ENCODE measurements around the gene PSMC1. TPM values are rescaled to one million over a fixed set of nuclear protein-coding genes. Genes with fewer than 3 reads are reported as not detected.

The PSMC1 gene
- total and polyA plus RNA-seq, 2 donors (not counting 1 experiment from before 2014, with no cell fraction given): 21.4 to 51.6 TPM

DNA sequence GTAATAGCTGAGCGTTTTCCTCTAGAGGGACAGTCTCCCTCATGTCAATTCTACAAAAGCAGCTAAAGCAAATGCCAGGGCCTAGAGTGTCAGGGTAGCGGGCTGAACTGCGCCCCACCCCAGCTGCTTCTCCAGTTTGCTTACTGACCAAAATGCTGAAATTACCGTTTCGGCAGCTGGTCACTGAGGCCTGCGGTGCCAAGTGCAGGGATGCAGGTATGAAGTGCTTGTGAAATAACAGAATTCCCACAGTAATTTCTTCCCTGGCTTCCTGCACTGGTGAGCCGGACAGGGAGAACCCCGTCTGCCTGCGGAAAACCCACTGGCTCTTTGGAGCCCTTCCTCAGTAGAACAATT lies 19.1 kb downstream of the PSMC1 start:
- Histone ChIP-seq H3K27me3 (replicated peaks in 1 of 4; ENCODE audit: control extremely low read depth in 1 of 4, control insufficient read depth in 3 of 4, insufficient read depth in 4 of 4, low read length in 3 of 4) (no peaks in the 10 kb centered on the region), H3K9me3 (ENCODE audit: control extremely low read depth in 1 of 3, control insufficient read depth in 2 of 3, insufficient read depth in 1 of 3, low read length in 2 of 3) (no peaks in the 10 kb centered on the region), H3K9ac (ENCODE audit: low read length) (no peak overlapping the region), H4K20me1 (ENCODE audit: control insufficient read depth, insufficient read depth, low read length, poor library complexity, severe bottlenecking) (no peaks in the 10 kb centered on the region), H3K4me1 (ENCODE audit: control insufficient read depth in 2 of 2, insufficient read depth in 2 of 2, low read length in 2 of 2) (no peaks in the 10 kb centered on the region), H2AFZ (ENCODE audit: insufficient read depth, low read depth, low read length, poor library complexity, severe bottlenecking) (no peak overlapping the region), H3K79me2 (ENCODE audit: control insufficient read depth, insufficient read depth, low read length) (no peaks in the 10 kb centered on the region), H3K36me3 (replicated peaks in 1 of 2; ENCODE audit: control extremely low read depth in 1 of 2, control insufficient read depth in 1 of 2, extremely low read depth in 1 of 2, insufficient read depth in 2 of 2, low read length in 1 of 2) (peaks cover 0 to 38% of the 10 kb centered on the region in 2 experiments), H3K4me3 (ENCODE audit: control extremely low read depth in 1 of 5, extremely low read depth in 1 of 5, insufficient read depth in 1 of 5, low read depth in 2 of 5, low read length in 4 of 5) (no peak overlapping the region), H3K4me2 (replicated peaks; ENCODE audit: low read depth, low read length, poor library complexity, severe bottlenecking) (no peak overlapping the region), H3K27ac (ENCODE audit: low read length in 2 of 2) (no peak overlapping the region)
- POLR2A ChIA-PET: no interaction called here
- WGBS (ENCODE audit: insufficient coverage): 97% methylated on average over 7 of the region's 9 CpGs
- H3K27me3 Mint-ChIP-seq: no peaks in the 10 kb centered on the region
- no peak for DNase-seq
- H3K4me3 Mint-ChIP-seq: no peak overlapping the region
- no peak overlapping the region for H3K27ac Mint-ChIP-seq
- TF ChIP-seq EZH2 (IDR thresholded peaks at IDR 0.05; ENCODE audit: borderline replicate concordance, insufficient read depth, low read depth, low read length, poor library complexity, severe bottlenecking): no peak
- TF ChIP-seq, protein P1, sequence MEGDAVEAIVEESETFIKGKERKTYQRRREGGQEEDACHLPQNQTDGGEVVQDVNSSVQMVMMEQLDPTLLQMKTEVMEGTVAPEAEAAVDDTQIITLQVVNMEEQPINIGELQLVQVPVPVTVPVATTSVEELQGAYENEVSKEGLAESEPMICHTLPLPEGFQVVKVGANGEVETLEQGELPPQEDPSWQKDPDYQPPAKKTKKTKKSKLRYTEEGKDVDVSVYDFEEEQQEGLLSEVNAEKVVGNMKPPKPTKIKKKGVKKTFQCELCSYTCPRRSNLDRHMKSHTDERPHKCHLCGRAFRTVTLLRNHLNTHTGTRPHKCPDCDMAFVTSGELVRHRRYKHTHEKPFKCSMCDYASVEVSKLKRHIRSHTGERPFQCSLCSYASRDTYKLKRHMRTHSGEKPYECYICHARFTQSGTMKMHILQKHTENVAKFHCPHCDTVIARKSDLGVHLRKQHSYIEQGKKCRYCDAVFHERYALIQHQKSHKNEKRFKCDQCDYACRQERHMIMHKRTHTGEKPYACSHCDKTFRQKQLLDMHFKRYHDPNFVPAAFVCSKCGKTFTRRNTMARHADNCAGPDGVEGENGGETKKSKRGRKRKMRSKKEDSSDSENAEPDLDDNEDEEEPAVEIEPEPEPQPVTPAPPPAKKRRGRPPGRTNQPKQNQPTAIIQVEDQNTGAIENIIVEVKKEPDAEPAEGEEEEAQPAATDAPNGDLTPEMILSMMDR (IDR thresholded peaks at IDR 0.05): no peak
- no peaks in the 10 kb centered on the region for H3K9me3 Mint-ChIP-seq (ENCODE audit: insufficient read depth)
- CTCF ChIA-PET: no interaction called here
- no peak for ATAC-seq (ENCODE audit: low read depth)
- intact Hi-C loops (cut with micrococcal nuclease): no loop called here
- no peaks in the 10 kb centered on the region for H3K4me1 Mint-ChIP-seq

DNA sequence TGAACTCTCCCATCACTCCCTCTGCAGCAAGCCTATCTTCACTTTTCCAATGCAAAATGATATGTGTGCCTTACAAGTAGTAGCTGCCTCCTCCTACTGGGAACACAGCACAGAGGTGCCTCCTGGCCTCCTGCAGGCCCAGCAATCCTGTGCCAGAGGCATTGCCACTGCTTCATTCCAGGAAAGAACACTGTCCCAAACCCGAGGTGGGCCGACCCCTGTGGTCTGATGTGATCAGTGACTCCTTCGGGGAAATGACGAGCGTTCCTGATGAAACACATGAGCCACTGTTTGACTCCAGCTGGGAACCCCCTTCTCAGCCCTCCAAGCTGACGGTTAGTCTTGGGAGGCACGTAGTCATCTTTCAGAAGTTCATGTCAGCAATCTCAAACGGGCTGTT lies 19.5 kb downstream of the PSMC1 start:
- Histone ChIP-seq H3K36me3 (replicated peaks in 1 of 2; ENCODE audit: control extremely low read depth in 1 of 2, control insufficient read depth in 1 of 2, extremely low read depth in 1 of 2, insufficient read depth in 2 of 2, low read length in 1 of 2) (peaks cover 0 to 38% of the 10 kb centered on the region in 2 experiments), H3K4me2 (replicated peaks; ENCODE audit: low read depth, low read length, poor library complexity, severe bottlenecking) (no peak overlapping the region), H3K9ac (ENCODE audit: low read length) (no peak overlapping the region), H4K20me1 (ENCODE audit: control insufficient read depth, insufficient read depth, low read length, poor library complexity, severe bottlenecking) (no peaks in the 10 kb centered on the region), H3K79me2 (ENCODE audit: control insufficient read depth, insufficient read depth, low read length) (no peaks in the 10 kb centered on the region), H3K27me3 (replicated peaks in 1 of 4; ENCODE audit: control extremely low read depth in 1 of 4, control insufficient read depth in 3 of 4, insufficient read depth in 4 of 4, low read length in 3 of 4) (no peaks in the 10 kb centered on the region), H2AFZ (ENCODE audit: insufficient read depth, low read depth, low read length, poor library complexity, severe bottlenecking) (no peak overlapping the region), H3K9me3 (ENCODE audit: control extremely low read depth in 1 of 3, control insufficient read depth in 2 of 3, insufficient read depth in 1 of 3, low read length in 2 of 3) (no peaks in the 10 kb centered on the region), H3K4me1 (ENCODE audit: control insufficient read depth in 2 of 2, insufficient read depth in 2 of 2, low read length in 2 of 2) (no peaks in the 10 kb centered on the region), H3K27ac (ENCODE audit: low read length in 2 of 2) (no peak overlapping the region), H3K4me3 (ENCODE audit: control extremely low read depth in 1 of 5, extremely low read depth in 1 of 5, insufficient read depth in 1 of 5, low read depth in 2 of 5, low read length in 4 of 5) (no peak overlapping the region)
- TF ChIP-seq, protein P1 (IDR thresholded peaks at IDR 0.05): no peak
- no peak for TF ChIP-seq EZH2 (IDR thresholded peaks at IDR 0.05; ENCODE audit: borderline replicate concordance, insufficient read depth, low read depth, low read length, poor library complexity, severe bottlenecking)
- ChIA-PET CTCF (no interaction called here), POLR2A (no interaction called here)
- ATAC-seq (ENCODE audit: low read depth) (no peak), DNase-seq (no peak)
- Mint-ChIP-seq H3K4me1 (no peaks in the 10 kb centered on the region), H3K27ac (no peak overlapping the region), H3K9me3 (ENCODE audit: insufficient read depth) (no peaks in the 10 kb centered on the region), H3K27me3 (no peaks in the 10 kb centered on the region), H3K4me3 (no peak overlapping the region)
- intact Hi-C loops (cut with micrococcal nuclease): no loop called here
- WGBS (ENCODE audit: insufficient coverage): 88% methylated on average over 8 of the region's 8 CpGs
